Measurements from ENCODE around the gene PAX5. TPM values are rescaled to one million over a fixed set of nuclear protein-coding genes. Genes with fewer than 3 reads are reported as not detected.

The PAX5 gene
- total RNA-seq, 2 experiments from 2014 or later: 62.5 to 141 TPM

GRCh38 chr9:36877239-36877638, 156.8 kb downstream of the PAX5 start:
- peak overlapping the region; percentile 28; the same call in 1 of the 2 replicates for H3K4me2 ChIP-seq (ENCODE audit: low read length)
- H3K4me3 ChIP-seq (ENCODE audit: low read depth, low read length, poor library complexity, severe bottlenecking): no peak overlapping the region

DNA sequence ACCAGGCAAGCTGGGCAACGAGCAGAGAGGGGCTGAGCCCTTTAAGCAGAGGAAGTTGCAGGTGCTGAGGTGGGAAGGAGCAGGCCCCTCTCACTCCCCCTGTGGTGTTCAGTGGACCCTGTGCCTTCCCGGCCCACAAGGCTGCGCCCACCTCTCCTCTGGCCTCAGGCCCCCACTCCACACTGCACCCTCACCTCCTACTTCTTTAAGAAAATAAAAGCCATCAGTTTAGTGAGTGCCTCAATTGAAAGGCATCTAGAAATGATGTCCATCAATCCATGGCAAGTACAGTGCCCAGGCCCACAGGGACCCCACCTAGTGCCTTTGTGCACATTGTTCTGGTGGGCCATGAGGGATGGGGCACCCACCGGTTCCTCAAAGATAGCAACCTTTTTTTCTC, 158.0 kb downstream of the PAX5 start:
- Histone ChIP-seq H2AFZ (ENCODE audit: low read length) (no peak overlapping the region), H3K9me3 (ENCODE audit: low read length) (no peaks in the 10 kb centered on the region), H3K79me2 (ENCODE audit: insufficient read depth, low read depth, low read length) (no peaks in the 10 kb centered on the region), H3K4me3 (ENCODE audit: low read depth, low read length, poor library complexity, severe bottlenecking) (no peak overlapping the region), H3K4me1 (ENCODE audit: insufficient read depth, low read length, poor library complexity, severe bottlenecking) (peaks cover 37% of the 10 kb centered on the region), H3K27ac (ENCODE audit: low read depth, low read length, poor library complexity, severe bottlenecking) (peak overlapping the region; percentile 55), H3K9me2 (ENCODE audit: insufficient read depth, low read length) (no peaks in the 10 kb centered on the region), H3K36me3 (ENCODE audit: insufficient read depth, low read length) (peaks cover 93% of the 10 kb centered on the region), H3K4me2 (ENCODE audit: low read length) (peak overlapping the region; percentile 42), H4K20me1 (ENCODE audit: insufficient read depth, low read length) (no peaks in the 10 kb centered on the region)
- TF ChIP-seq, protein P1, sequence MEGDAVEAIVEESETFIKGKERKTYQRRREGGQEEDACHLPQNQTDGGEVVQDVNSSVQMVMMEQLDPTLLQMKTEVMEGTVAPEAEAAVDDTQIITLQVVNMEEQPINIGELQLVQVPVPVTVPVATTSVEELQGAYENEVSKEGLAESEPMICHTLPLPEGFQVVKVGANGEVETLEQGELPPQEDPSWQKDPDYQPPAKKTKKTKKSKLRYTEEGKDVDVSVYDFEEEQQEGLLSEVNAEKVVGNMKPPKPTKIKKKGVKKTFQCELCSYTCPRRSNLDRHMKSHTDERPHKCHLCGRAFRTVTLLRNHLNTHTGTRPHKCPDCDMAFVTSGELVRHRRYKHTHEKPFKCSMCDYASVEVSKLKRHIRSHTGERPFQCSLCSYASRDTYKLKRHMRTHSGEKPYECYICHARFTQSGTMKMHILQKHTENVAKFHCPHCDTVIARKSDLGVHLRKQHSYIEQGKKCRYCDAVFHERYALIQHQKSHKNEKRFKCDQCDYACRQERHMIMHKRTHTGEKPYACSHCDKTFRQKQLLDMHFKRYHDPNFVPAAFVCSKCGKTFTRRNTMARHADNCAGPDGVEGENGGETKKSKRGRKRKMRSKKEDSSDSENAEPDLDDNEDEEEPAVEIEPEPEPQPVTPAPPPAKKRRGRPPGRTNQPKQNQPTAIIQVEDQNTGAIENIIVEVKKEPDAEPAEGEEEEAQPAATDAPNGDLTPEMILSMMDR (conservative IDR thresholded peaks at IDR 0.05; ENCODE audit: low read length): no peak
- TF ChIP-seq EZH2phosphoT487 (IDR thresholded peaks at IDR 0.05; ENCODE audit: borderline replicate concordance, low read depth, low read length): no peak
- intact Hi-C loops (cut with micrococcal nuclease; ENCODE audit: unreplicated experiment): loop anchor here (5.0 to 10.0 kb wide), 2 partner anchors 156 to 489 kb away; partner anchors contain the start of gene PAX5
- POLR2A ChIA-PET: interaction anchor here (0.9 to 1.1 kb wide), 3 partner anchors 100 to 535 kb away, joined by 3 to 4 read pairs (median 3); no protein-coding TSS in a partner anchor
- BruUV-seq (replicated peaks): no TSS peak
- peak; percentile 55 for DNase-seq (ENCODE audit: low spot score)
- CTCF ChIA-PET (ENCODE audit: unreplicated experiment): no interaction called here

More at GRCh38 chr9:36877239-36877638, 156.8 kb downstream of the PAX5 start:
- H2AFZ ChIP-seq (ENCODE audit: low read length): no peak overlapping the region
- no peaks in the 10 kb centered on the region for H3K9me2 ChIP-seq (ENCODE audit: insufficient read depth, low read length)
- CTCF ChIA-PET (ENCODE audit: unreplicated experiment): no interaction called here
- H3K9me3 ChIP-seq (ENCODE audit: low read length): no peaks in the 10 kb centered on the region
- H3K36me3 ChIP-seq (ENCODE audit: insufficient read depth, low read length): peaks cover 91% of the 10 kb centered on the region
- intact Hi-C loops (cut with micrococcal nuclease; ENCODE audit: unreplicated experiment): loop anchor here (5.0 to 10.0 kb wide), 2 partner anchors 155 to 488 kb away; partner anchors contain the start of gene PAX5
- DNase-seq (ENCODE audit: low spot score): peak; percentile 24
- H3K4me1 ChIP-seq (ENCODE audit: insufficient read depth, low read length, poor library complexity, severe bottlenecking): peaks cover 37% of the 10 kb centered on the region
- H4K20me1 ChIP-seq (ENCODE audit: insufficient read depth, low read length): no peaks in the 10 kb centered on the region
- POLR2A ChIA-PET: interaction anchor here (0.6 to 1.1 kb wide), 3 partner anchors 157 to 534 kb away, joined by 3 to 6 read pairs (median 5); partner anchors contain the start of gene PAX5
- peak overlapping the region; percentile 27 for H3K27ac ChIP-seq (ENCODE audit: low read depth, low read length, poor library complexity, severe bottlenecking)
- no peaks in the 10 kb centered on the region for H3K79me2 ChIP-seq (ENCODE audit: insufficient read depth, low read depth, low read length)
- no TSS peak for BruUV-seq (replicated peaks)
- TF ChIP-seq, protein P1 (conservative IDR thresholded peaks at IDR 0.05; ENCODE audit: low read length): no peak
- no peak for TF ChIP-seq EZH2phosphoT487 (IDR thresholded peaks at IDR 0.05; ENCODE audit: borderline replicate concordance, low read depth, low read length)

DNA sequence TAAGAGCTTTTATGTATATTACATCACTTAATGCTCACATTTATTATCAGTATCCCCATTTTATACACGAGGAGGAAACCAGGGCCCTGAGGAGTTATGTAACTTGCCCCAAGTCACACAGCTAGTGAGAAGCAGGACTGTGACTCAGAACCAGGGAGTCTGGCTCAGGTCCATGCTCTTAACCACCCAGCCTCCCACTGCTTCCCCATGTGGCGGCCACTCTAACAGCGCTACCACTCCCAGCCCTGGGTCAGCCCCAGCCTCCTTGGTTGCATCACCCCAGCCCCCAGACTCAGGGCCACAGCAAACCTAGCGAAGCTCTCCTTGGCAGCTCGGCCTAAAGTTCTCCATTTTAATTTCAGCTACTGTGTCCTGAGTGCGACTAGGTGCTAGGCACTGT, 159.1 kb downstream of the PAX5 start:
- POLR2A ChIA-PET: interaction anchor here (1.0 kb wide), 1 partner anchor 124 kb away, joined by 4 read pairs; no protein-coding TSS in a partner anchor
- Histone ChIP-seq H3K4me1 (ENCODE audit: insufficient read depth, low read length, poor library complexity, severe bottlenecking) (peaks cover 37% of the 10 kb centered on the region), H2AFZ (ENCODE audit: low read length) (no peak overlapping the region), H3K27ac (ENCODE audit: low read depth, low read length, poor library complexity, severe bottlenecking) (peak overlapping the region; percentile 55), H3K4me3 (ENCODE audit: low read depth, low read length, poor library complexity, severe bottlenecking) (no peak overlapping the region), H3K79me2 (ENCODE audit: insufficient read depth, low read depth, low read length) (no peaks in the 10 kb centered on the region), H3K9me2 (ENCODE audit: insufficient read depth, low read length) (no peaks in the 10 kb centered on the region), H4K20me1 (ENCODE audit: insufficient read depth, low read length) (no peaks in the 10 kb centered on the region), H3K4me2 (ENCODE audit: low read length) (no peak overlapping the region), H3K36me3 (ENCODE audit: insufficient read depth, low read length) (peaks cover 95% of the 10 kb centered on the region), H3K9me3 (ENCODE audit: low read length) (no peaks in the 10 kb centered on the region)
- TF ChIP-seq EZH2phosphoT487 (IDR thresholded peaks at IDR 0.05; ENCODE audit: borderline replicate concordance, low read depth, low read length): no peak
- TF ChIP-seq, protein P1 (conservative IDR thresholded peaks at IDR 0.05; ENCODE audit: low read length): no peak
- DNase-seq (ENCODE audit: low spot score): no peak
- BruUV-seq (replicated peaks): no TSS peak
- CTCF ChIA-PET (ENCODE audit: unreplicated experiment): no interaction called here
- intact Hi-C loops (cut with micrococcal nuclease; ENCODE audit: unreplicated experiment): loop anchor here (5.0 to 10.0 kb wide), 3 partner anchors 157 to 490 kb away; partner anchors contain the start of gene PAX5
